GM04503 (cell line): ENCODE measurements around the gene KRTAP9-4.
"Not testable (repeated sequence)": the region's sequence is repeated elsewhere in the genome, so short reads cannot be mapped to it uniquely, and the experiment has no call there.

Experiments
- DNase-seq: peaks from one replicate; pipeline ENCODE4 v3.0.0-alpha.2; 2012; ENCODE audit warnings: low read depth

KRTAP9-4 gene

GRCh38 chr17:41249637-41250240 is at the start of gene KRTAP9-4:
TSS of gene KRTAP9-4 (plus strand) at chr17:41249687. CDS start at chr17:41249721, 34 bp downstream.
- DNase-seq, result not testable (repeated sequence)

- DNase-seq, result peak; percentile 21
These were observed 37.5 kb upstream of the KRTAP9-4 start for GRCh38 chr17:41211845-41212466.

- DNase-seq, result no peak
These were observed 36.8 kb upstream of the KRTAP9-4 start for GRCh38 chr17:41212524-41213169.

DNA sequence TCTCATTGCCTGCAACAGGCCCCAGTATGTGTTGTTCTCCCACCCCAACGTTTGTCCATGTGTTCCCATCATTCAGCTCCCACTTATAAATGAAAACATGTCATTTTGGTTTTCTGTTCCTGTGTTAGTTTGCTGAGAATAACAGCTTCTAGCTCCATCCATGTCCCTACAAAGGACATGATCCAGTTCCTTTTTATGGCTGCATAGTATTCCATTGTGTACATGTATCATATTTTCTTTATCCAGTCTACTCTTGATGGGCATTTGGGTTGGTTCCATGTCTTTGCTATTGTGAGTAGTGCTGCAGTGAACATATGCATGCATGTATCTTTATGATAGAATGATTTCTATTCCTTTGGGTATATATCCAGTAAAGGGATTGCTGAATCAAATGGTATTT is 33.8 kb upstream of the KRTAP9-4 start:
- no peak for DNase-seq

GRCh38 chr17:41223821-41224220 is 25.7 kb upstream of the KRTAP9-4 start:
- no peak for DNase-seq

DNA sequence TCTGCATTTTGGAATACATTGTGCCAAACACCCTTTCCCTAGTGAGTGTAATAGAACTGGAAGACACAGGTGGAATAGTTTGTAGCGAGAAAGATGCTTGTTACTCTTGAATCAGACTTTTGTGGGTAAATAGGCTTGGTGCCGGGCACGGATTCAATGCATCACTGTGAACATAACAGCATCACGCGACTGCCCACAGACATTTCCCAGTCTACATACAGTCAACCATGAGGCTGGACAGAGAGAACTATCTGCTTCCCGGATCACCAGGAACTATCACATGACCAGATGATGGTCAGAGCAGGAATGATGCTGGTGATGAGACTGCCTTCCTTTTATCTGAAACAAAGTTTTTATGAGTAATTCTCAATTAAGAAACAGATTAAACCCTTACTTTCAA is 23.4 kb upstream of the KRTAP9-4 start:
- DNase-seq, result no peak

DNA sequence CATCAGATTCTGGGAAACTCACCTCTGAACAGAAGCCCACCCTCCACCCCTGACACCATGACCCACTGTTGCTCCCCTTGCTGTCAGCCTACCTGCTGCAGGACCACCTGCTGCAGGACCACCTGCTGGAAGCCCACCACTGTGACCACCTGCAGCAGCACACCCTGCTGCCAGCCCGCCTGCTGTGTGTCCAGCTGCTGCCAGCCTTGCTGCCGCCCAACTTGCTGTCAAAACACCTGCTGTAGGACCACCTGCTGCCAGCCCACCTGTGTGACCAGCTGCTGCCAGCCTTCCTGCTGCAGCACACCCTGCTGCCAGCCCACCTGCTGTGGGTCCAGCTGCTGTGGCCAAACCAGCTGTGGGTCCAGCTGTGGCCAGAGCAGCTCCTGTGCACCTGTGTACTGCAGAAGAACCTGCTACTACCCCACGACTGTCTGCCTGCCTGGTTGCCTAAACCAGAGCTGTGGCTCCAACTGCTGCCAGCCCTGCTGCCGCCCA is 22.8 kb upstream of the KRTAP9-4 start, which contains the start of gene KRTAP9-2:
TSS of gene KRTAP9-2 (plus strand) at position 51 of the 498 bp plus-strand sequence. CDS start at position 58, 7 bp downstream.
- not testable (repeated sequence) for DNase-seq

GRCh38 chr17:41230094-41230493 is 19.4 kb upstream of the KRTAP9-4 start:
- DNase-seq, result no peak

DNA sequence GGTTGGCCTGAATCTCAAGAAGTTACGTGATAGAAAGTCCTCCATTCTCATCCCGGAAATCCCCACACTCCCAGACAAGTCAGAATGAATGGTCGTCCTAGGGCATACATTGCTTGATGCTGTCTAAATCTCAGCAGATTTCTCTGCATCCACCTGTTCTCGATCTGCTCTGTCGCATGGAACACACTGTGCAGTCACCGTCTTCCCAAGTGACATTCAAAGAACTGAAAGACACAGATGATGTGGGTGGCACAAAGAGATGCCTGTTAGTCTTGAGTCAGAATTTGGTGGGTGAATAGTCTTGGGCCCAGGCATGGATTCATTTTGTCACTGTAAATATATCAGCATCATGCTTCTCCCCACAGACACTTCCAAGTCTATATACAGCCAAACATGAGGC is 17.8 kb upstream of the KRTAP9-4 start:
- DNase-seq, result no peak

- not testable (repeated sequence) for DNase-seq
These were observed 16.9 kb upstream of the KRTAP9-4 start, which contains the start of gene KRTAP9-3 for GRCh38 chr17:41232399-41233105. TSS of gene KRTAP9-3 (plus strand) at chr17:41232449. CDS start at chr17:41232502, 53 bp downstream.

GRCh38 chr17:41237116-41237515 is 12.4 kb upstream of the KRTAP9-4 start:
- DNase-seq, result not testable (repeated sequence)

DNA sequence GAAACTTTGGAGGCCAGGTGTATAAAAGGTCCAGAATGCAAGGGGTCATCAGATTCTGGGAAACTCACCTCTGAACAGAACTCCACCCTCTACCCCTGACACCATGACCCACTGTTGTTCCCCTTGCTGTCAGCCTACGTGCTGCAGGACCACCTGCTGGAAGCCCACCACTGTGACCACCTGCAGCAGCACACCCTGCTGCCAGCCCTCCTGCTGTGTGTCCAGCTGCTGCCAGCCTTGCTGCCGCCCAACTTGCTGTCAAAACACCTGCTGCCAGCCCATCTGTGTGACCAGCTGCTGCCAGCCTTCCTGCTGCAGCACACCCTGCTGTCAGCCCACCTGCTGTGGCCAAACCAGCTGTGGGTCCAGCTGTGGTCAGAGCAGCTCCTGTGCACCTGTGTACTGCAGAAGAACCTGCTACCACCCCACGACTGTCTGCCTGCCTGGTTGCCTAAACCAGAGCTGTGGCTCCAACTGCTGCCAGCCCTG is 11.5 kb upstream of the KRTAP9-4 start, which contains the start of gene KRTAP9-8:
TSS of gene KRTAP9-8 (plus strand) at position 51 of the 489 bp plus-strand sequence. CDS start at position 104, 53 bp downstream.
- not testable (repeated sequence) for DNase-seq

DNA sequence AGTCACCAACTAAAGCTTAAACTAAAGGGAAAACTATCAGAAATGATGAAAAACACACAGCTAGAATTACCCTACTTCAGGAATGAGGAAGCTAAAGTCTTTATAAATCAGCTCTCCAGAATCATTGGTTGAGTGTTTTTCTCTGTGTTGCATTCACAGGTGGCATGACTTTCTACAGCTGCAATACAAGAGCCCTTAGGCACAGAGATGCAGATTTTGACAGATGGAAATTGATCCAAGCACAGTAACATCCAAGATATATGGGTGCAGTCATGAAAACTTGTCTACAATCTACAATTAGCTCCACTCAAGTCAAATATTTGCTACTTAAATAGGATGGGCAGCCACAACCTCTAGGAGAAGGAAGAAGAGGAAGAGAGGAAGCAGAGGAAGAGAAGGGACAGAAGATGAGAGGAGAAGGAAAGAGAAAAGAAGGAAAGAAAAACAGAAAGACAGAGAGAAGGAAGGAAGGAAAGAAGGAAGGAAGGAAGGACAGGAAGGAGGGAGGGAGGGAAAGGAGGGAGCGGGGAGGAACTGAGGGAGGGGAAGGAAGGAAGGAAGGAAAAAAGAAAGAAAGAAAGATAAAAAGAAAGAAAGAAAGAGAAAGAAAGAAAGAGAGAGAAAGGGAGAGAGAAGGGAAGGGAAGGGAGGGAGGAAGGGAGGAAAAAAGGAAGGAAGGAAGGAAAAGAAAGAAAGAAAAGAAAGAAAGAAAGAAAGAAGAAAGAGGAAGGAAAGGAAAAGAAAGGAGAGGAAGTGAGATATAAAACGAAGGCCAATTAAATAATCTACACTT is 2.3 kb upstream of the KRTAP9-4 start:
- not testable (repeated sequence) for DNase-seq

DNA sequence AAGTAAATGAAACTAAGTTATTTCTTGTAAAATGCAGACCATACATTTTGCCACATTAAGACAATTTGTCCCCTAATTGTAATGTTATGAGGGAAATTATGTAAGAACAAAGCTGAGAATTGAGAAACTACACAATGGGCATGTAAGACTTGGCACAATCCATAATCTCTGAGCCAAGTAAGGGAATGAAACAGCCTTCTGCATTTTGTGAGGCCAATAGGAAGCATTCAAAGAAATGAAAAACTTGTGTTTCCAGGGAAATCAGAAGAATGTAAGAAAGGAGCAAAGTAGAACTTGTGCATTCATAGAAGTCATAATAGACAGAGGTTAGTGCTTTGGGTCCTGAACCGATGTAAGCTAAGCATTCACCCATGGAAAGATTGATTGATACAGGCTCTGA is 1.8 kb downstream of the KRTAP9-4 start:
- DNase-seq, result no peak

DNA sequence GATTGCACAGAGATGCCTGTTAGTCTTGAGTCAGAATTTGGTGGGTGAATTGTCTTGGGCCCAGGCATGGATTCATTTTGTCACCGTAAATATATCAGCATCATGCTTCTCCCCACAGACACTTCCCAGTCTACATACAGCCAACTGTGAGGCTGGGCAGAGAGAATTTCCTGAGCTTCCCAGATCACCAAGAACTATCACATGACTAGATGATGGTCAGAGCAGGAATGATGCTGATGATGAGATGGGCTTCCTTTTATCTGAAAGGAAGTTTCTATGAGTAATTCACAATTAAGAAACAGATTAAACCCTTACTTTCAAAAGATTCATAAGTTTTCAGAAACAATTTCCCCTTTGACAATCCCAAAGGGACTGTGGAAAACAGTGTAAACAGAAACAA is 5.4 kb downstream of the KRTAP9-4 start:
- DNase-seq, result no peak

DNA sequence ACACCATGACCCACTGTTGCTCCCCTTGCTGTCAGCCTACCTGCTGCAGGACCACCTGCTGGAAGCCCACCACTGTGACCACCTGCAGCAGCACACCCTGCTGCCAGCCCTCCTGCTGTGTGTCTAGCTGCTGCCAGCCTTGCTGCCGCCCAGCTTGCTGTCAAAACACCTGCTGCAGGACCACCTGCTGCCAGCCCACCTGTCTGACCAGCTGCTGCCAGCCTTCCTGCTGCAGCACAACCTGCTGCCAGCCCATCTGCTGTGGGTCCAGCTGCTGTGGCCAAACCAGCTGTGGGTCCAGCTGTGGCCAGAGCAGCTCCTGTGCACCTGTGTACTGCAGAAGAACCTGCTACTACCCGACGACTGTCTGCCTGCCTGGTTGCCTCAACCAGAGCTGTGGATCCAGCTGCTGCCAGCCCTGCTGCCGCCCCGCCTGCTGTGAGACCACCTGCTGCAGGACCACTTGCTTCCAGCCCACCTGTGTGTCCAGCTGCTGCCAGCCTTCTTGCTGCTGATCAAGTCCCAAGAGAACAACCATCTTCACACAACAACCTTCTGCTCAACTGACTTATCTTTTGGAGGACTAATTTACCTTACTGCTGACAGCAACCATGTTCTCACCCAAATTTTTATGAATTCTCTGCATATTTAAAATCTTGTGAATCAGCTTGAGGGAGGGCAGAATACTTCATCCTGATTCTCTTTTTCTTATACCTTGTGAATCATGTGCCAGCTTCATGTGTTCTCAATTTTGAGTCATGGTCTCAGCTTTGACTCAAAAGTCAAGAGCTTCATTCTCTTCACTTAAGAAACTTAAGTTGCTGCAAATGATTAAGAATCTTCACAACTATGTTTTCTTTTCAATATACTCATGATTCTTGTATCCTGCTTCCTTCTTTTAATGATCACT is 6.1 kb downstream of the KRTAP9-4 start, which contains the start of gene KRTAP9-9:
TSS of gene KRTAP9-9 (plus strand) at position 4 of the 910 bp plus-strand sequence.
- DNase-seq, result not testable (repeated sequence)

- no peak for DNase-seq
These were observed 6.8 kb downstream of the KRTAP9-4 start for GRCh38 chr17:41256291-41256685.

DNA sequence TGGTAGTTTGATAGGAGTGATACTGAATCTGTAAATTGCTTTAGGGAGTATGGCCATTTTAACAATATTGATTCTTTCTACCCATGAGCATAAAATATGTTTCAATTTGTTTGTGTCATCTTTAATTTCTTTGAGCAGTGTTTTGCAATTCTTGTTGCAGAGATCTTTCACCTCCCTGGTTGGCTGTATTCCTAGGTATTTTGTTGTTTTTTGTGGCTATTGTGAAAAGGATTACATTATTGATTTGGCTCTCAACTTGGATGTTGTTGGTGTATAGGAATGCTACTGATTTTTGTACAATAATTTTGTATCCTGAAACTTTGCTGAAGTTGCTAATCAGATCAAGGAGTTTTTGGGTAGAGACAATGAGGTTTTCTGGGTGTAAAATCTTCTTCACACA is 8.9 kb downstream of the KRTAP9-4 start:
- DNase-seq, result peak; percentile 15

DNA sequence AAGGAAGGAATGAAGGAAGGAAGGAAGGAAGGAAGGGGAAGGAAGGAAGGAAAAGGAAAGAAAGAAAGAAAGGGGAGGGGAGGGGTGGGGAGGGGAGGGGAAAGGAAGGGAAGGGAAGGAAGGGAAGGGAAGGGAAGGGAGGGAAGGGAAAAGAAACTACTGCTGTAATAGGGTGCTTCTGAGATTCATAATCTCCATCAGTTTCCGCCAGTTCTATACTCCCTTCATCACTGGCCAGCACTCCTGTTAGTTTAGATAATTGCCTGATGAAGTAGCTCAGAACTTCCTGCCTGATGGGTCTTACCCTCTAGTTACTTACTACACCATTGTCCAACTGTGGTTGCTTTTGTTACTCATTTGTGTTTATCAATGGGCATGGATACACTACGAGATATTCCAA is 13.7 kb downstream of the KRTAP9-4 start:
- DNase-seq, result no peak

DNA sequence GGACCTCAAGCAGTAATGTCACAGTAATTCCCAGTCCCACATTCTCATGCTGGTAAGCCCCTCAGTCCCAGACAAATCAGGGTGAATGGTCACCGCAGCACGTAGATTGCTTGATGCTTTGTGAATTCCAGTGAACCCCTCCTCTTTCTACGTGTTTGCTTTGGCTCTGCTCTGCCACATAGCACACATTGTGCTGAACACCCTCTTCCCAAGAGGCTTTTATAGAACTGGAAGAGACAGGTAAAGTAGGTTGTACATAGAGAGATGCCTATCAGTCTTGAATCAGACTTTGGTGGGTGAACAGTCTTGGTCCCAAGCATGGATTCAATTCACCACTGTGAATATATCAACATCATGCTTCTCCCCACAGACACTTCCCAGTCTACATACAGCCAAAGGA is 15.1 kb downstream of the KRTAP9-4 start:
- DNase-seq, result no peak
